ENCODE results near the gene RPS6KA2. TPM values are rescaled to one million over a fixed set of nuclear protein-coding genes. Genes with fewer than 3 reads are reported as not detected.

RPS6KA2 gene
- total RNA-seq, 3 donors from 2014 or later: 8.6 to 21.3 (median 18.7) TPM

DNA sequence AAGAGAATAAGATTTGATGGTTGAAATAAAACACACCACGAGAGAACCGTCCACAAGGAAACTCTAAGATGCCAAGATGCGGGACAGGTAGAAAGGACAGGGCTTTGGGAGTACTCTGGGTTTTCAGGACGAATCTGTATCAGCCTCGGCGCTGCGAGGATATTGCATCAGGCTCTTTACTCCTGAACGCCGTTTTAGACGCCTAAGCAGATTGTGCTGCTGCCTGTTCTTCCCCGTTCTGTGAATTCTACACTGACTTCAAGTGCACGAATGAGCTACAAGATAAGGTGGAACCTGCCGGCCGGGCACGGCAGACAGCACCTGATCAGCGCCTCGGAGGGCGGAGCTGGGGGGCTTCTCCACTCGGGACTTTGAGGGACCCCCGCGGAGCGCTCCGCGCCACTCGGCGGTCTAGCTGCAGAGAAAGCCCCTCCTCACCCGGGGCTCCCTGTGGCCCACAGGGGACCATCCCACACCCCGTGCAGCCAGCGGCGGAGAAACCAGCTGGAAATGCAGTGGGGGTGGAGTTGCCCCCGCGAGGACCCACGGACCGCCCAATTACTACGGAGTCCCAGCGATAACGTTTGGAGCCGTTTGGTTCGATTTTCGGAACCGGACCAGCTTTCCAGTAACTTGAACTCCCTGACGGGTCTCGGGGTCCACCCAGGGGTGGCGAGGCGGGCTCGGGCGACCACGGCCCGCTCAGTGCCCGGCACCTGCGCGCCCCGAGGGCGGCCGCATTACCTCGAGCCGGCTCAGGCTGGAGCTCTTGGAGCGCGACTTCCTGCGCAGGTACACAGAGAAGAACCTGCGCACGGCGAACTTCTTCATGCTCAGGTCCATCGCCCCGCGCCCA lies 646 bp downstream of the RPS6KA2 start:
- ATAC-seq (peak; percentile 3), DNase-seq (peak; percentile 38 to 72 (median 58))
- peaks cover 12% of the 10 kb centered on the region for H3K4me1 ChIP-seq (ENCODE audit: low read depth)
- intact Hi-C loops (cut with DNase I, micrococcal nuclease): no loop called here
- no peaks in the 10 kb centered on the region for H3K36me3 ChIP-seq (ENCODE audit: low read depth)
- no peaks in the 10 kb centered on the region for H3K9me3 ChIP-seq
- TF ChIP-seq, protein P1, sequence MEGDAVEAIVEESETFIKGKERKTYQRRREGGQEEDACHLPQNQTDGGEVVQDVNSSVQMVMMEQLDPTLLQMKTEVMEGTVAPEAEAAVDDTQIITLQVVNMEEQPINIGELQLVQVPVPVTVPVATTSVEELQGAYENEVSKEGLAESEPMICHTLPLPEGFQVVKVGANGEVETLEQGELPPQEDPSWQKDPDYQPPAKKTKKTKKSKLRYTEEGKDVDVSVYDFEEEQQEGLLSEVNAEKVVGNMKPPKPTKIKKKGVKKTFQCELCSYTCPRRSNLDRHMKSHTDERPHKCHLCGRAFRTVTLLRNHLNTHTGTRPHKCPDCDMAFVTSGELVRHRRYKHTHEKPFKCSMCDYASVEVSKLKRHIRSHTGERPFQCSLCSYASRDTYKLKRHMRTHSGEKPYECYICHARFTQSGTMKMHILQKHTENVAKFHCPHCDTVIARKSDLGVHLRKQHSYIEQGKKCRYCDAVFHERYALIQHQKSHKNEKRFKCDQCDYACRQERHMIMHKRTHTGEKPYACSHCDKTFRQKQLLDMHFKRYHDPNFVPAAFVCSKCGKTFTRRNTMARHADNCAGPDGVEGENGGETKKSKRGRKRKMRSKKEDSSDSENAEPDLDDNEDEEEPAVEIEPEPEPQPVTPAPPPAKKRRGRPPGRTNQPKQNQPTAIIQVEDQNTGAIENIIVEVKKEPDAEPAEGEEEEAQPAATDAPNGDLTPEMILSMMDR (IDR thresholded peaks at IDR 0.05): no peak
- H3K4me3 ChIP-seq: peak overlapping the region; percentile 58

DNA sequence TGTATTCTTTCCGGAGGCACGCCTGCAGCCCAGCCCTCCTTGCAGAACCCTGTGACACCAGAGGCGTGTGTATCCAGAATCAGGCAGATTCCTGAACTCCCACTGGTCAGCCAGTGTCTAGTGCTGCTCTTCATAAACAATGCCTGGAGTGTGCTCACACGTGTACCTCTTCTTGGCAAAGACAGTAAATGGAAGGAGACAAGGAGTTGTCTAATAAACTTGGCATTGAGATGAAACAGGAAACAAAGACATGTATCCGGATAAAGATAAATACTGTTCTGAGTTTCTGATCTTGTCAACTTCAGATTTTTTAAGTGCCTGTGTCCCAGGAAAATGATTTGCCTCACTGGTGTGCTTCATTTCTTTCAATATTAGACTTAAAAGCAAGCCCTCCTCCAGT lies 1.7 kb downstream of the RPS6KA2 start:
- Histone ChIP-seq H3K4me3 (no peak overlapping the region), H3K36me3 (ENCODE audit: low read depth) (no peaks in the 10 kb centered on the region), H3K4me1 (ENCODE audit: low read depth) (peaks cover 12% of the 10 kb centered on the region), H3K9me3 (no peaks in the 10 kb centered on the region)
- intact Hi-C loops (cut with DNase I, micrococcal nuclease): no loop called here
- DNase-seq (peak in 1 of 3 donors; percentile 16), ATAC-seq (no peak)
- TF ChIP-seq, protein P1 (IDR thresholded peaks at IDR 0.05): no peak

DNA sequence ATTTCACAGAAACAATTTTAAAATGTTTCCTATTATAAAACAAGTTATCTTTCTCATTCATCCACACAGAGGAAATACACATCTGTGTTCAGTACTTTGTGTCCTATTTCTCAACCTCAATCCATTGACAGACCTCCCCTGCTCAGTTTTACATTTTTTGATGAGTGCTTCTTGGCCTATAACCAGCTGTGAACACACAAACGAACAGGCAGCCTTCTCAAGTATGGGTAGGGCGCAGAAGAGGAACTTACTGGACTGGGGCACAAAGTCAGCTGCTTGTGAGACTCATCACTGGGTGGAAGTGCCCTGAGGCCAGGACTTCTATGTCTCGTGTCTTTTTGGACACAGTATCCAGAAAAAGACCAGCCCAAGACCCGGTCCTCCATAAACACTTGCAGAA lies 2.8 kb downstream of the RPS6KA2 start:
- Histone ChIP-seq H3K4me3 (peak overlapping the region; percentile 2), H3K9me3 (no peaks in the 10 kb centered on the region), H3K36me3 (ENCODE audit: low read depth) (no peaks in the 10 kb centered on the region), H3K4me1 (ENCODE audit: low read depth) (peaks cover 12% of the 10 kb centered on the region)
- DNase-seq (peak in 1 of 3 donors; percentile 16), ATAC-seq (no peak)
- intact Hi-C loops (cut with DNase I, micrococcal nuclease): no loop called here
- TF ChIP-seq, protein P1 (IDR thresholded peaks at IDR 0.05): no peak

DNA sequence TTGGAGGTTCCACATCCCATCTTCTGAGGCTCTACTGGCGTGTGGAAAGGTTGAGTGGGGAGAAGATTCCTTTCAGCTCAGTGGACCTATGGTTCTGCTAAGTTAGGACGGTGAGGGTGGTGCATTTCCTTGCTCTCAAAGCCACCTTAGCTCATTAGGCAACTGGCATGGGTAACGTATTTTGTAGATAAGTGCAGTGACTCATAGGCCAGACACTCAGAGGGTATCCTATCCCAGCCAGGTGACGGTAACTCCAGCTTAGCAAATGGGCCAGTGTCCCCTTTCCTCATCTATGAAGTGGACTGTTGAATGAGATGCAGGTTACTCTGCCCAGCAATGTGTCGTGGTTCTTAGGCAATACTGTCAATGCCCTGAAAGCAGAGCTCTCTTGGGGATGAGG lies 3.7 kb downstream of the RPS6KA2 start:
- DNase-seq: no peak
- ATAC-seq: no peak
- no peak overlapping the region for H3K4me3 ChIP-seq
- H3K36me3 ChIP-seq (ENCODE audit: low read depth): no peaks in the 10 kb centered on the region
- TF ChIP-seq, protein P1 (IDR thresholded peaks at IDR 0.05): no peak
- peaks cover 4% of the 10 kb centered on the region for H3K4me1 ChIP-seq (ENCODE audit: low read depth)
- no peaks in the 10 kb centered on the region for H3K9me3 ChIP-seq
- intact Hi-C loops (cut with DNase I, micrococcal nuclease): no loop called here

DNA sequence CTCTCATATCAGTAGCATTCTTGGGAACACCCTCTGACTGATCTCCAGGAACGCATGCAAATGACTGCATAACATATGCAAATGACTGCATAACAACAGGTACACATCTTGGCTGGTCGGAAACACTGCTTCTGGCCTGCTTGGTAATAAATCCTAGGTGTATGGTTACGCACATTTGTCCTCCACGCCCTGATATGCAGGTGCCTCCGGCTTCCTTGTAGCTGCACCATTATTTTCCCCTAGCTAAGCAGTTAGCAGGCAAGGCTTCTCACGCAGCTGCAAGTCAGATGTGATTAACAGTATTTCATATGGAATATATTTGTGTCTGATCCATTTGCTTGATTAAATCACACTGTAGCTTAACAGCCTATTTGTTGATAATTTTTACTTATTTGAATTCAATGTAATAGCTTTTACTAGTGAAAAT lies 5.9 kb downstream of the RPS6KA2 start:
- DNase-seq: peak in 1 of 3 donors; percentile 51
- intact Hi-C loops (cut with DNase I, micrococcal nuclease): no loop called here
- ATAC-seq: peak; percentile 94

More for the DNA sequence above, 5.9 kb downstream of the RPS6KA2 start:
- Histone ChIP-seq H3K36me3 (ENCODE audit: low read depth) (no peaks in the 10 kb centered on the region), H3K4me3 (no peak overlapping the region), H3K9me3 (no peaks in the 10 kb centered on the region), H3K4me1 (ENCODE audit: low read depth) (peaks cover under 1% of the 10 kb centered on the region)
- TF ChIP-seq, protein P1 (IDR thresholded peaks at IDR 0.05): no peak

Data from mucosa of descending colon (tissue), 3 donors.